IPS-NIHi7 (cell line): ENCODE results near the gene LYPD6.
A peak's percentile ranks its signal among the peaks of the same experiment; 100 is the strongest.

Experiments
- DNase-seq: peaks from one replicate; pipeline ENCODE4 v3.0.0; 2012; ENCODE audit warnings: mixed read lengths; ENCODE audit errors: extremely low spot score

LYPD6 gene

GRCh38 chr2:149348291-149348690 is 17.9 kb downstream of the LYPD6 start:
- DNase-seq = no peak

DNA sequence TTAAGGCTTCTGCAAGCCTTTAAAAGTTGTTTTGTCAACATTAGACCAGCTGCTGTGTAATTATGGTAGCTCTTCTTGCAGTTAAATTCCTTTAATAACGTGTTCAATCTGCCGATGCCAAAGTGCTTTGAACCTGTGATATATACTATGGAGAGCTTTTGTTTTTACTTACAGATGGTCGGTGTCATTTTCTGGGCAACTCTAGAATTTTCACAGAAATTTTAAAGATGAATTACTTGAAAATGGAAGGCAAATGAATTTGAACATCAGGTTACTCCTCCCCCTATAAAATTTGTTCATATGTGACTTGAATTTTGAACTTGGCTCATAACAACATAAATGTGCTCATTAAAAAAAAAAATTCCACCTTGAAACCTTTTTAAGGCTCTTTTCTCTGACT is 23.0 kb downstream of the LYPD6 start:
- no peak for DNase-seq

GRCh38 chr2:149355716-149356422 is 25.5 kb downstream of the LYPD6 start:
- DNase-seq = no peak

- no peak for DNase-seq
Measured at GRCh38 chr2:149357058-149357457, 26.7 kb downstream of the LYPD6 start.

- DNase-seq = no peak
Measured at GRCh38 chr2:149360106-149360505, 29.7 kb downstream of the LYPD6 start.

DNA sequence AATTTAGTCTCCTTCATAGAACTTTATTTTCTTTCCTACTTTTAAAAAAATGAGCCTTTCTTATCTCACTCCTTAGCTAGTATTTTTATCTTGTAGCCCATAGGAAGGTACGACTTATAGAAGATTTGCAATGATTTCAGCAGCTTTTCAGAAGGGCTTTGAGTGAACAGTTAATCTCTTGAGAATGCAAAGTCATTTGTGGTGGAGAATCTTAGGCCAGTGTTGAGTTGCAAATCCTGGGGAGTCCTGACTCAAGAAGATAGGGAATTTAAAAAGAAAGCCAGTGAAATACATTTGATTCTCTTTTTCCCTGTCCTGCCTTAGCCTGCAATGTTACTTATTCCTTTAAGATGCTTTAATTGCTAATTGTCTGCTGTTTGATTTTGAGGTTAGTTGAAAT is 33.6 kb downstream of the LYPD6 start:
- no peak for DNase-seq

- no peak for DNase-seq
Measured at GRCh38 chr2:149364839-149365238, 34.5 kb downstream of the LYPD6 start.

GRCh38 chr2:149365931-149366583 is 35.7 kb downstream of the LYPD6 start:
- DNase-seq = no peak

DNA sequence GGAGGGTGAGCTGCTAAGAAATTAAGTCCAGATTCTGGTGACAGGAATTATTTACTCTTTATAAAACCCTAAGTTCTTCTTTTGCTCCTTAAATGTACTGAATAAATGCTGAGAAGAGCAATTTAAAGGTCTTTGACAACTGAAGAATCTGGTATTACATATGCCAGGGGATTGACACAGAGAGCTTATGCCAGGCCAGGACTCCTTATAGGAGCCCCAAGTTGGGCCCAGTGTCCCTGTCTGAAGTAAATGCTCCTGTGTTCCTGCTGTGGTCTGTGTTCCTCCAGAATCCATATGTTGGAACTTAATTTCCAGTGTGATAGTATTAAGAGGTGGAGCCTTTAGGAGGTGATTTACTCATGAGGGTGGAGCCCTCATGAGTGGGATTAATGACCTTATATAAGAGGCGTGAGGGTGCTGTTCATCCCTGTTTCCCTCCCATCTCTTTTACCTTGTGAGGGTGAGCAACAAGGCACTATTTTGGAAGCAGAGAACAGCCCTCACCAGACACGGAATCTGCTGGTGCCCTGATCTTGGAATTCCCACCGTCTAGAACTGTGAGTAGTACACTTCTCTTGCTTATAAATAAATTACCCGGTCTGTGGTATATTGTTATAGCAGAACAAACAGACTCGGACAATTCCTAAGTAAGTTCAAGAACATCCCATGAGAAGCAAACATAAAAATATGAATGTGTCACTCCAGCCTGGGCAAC is 39.8 kb downstream of the LYPD6 start:
- no peak for DNase-seq

GRCh38 chr2:149371476-149371875 is 41.1 kb downstream of the LYPD6 start:
- no peak for DNase-seq

DNA sequence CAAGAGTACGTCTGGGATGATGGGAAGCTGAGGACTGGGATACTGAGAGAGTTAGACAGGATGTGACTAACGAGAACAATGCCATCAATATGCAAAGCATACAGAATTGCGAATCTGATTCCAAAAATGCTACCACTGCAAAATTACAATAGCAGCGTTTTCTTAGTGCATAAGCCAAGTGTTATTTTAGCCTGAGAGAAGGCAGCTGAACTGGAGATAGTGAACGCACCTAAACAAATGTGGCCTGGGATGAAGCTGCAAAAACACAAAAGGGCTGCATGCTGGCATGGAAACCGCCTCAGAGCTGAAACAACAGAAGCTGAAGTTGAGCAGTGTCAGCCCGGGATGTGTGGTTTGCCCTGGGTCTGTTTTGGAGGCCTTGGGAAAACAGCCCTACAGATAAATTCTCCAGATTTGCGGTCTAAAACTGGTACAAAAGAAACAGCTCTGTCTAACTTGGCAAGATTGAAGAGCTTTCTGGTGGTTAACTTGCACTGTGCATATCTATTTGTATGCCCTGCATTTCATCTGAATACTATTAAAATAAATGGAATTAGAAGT is 45.5 kb downstream of the LYPD6 start:
- DNase-seq = no peak

GRCh38 chr2:149380205-149380604 is 49.8 kb downstream of the LYPD6 start:
- DNase-seq = no peak

- DNase-seq = no peak
Measured at GRCh38 chr2:149383340-149383739, 53.0 kb downstream of the LYPD6 start.

GRCh38 chr2:149385350-149385749 is 55.0 kb downstream of the LYPD6 start:
- DNase-seq = no peak

DNA sequence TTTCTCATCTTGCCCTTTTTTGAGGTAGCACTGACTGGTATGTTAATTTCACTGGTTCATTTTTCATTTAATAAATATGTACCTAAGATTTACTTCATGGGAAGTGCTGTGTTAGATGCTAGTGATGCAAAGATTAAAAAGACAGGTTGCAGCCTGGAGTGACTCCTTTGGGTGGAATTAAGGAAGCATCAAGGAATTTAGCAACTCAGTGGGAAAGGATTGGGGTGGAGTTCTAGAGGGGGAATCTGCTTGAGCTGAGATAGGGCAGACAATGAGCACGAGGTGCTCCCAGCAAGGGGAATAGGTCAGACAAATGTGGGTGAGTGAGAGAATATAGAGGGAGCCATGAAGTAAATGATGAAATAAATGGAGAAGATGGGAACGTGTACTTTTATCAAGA is 57.0 kb downstream of the LYPD6 start:
- no peak for DNase-seq

DNA sequence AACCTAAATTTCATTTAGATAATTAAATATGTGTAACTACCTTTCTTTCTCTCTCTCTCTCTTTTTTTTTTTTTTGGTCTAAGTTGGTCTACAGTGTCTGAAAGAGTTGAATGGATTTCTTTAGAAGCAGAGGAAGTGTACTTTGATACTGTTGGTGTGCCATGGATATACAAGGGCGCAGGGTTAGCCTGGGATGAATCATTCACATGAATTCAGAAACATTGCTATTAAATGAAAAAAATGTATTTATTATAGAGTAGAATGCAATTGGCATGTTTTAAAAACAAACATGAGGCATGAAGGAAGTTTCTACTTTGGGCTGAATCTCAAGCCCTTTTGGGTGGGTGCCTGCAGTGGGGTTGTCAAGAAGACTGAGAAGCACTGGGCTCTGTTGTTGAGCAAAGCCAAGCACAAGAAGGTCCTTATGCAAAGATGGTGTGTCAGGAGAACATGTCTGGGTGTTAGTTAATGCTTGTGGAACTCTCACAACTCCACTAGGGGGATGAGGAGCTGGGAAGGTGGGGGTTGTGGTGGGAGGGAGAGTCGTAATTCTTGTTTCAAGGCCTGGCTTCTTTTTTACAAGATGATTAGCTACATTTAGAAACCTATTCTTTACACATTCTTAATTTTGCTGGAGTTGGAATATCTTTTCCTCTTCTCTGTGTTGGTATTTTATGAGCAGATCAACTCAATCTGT is 57.9 kb downstream of the LYPD6 start:
- peak; percentile 68 for DNase-seq

- DNase-seq = no peak
Measured at GRCh38 chr2:149389506-149390167, 59.2 kb downstream of the LYPD6 start.

GRCh38 chr2:149393614-149394013 is 63.2 kb downstream of the LYPD6 start:
- no peak for DNase-seq

- no peak for DNase-seq
Measured at GRCh38 chr2:149394864-149395263, 64.5 kb downstream of the LYPD6 start.

- no peak for DNase-seq
Measured at GRCh38 chr2:149399934-149400615, 69.7 kb downstream of the LYPD6 start.

DNA sequence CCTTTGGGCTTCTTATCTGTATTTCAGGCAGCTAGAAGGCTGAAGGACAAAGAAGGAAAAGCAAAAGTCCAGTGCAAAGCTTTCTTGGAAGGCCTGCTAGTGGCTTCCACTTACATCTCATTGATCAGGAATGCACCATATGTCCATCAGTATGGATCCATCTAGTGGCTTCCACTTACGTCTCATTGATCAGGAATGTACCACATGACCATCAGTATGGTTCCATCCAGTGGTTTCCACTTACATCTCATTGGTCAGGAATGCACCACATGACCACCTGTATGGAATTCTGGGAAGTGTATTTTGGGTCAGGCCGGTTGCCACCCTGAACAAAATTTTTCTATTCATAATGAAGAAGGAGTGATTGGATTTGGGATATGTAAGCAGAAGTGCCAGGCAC is 70.6 kb downstream of the LYPD6 start:
- no peak for DNase-seq
